Right renal pelvis (tissue), 4 donors: ENCODE data around the gene IGF1. TPM values are rescaled to one million over a fixed set of nuclear protein-coding genes. Genes with fewer than 3 reads are reported as not detected.
"Not testable (repeated sequence)": the region's sequence is repeated elsewhere in the genome, so short reads cannot be mapped to it uniquely, and the experiment has no call there.

Source experiments
- DNase-seq, 4 donors: peaks; one replicate each; pipeline ENCODE4 v3.0.0-alpha.2; 2013; ENCODE audit warnings: low read depth in 4 of 4, low spot score in 3 of 4, missing footprints in 1 of 4
- polyA plus RNA-seq, 4 donors: library from polyadenylated mRNA; unstranded; fragments of 120-200 nt; gene quantifications; one replicate each; pipeline ENCODE4 v1.2.1, GENCODE V29; 2013; ENCODE audit not compliant: insufficient read length in 4 of 4

The IGF1 gene
- polyA plus RNA-seq, 4 donors = 5.2 to 11.1 (median 6.3) TPM

DNA sequence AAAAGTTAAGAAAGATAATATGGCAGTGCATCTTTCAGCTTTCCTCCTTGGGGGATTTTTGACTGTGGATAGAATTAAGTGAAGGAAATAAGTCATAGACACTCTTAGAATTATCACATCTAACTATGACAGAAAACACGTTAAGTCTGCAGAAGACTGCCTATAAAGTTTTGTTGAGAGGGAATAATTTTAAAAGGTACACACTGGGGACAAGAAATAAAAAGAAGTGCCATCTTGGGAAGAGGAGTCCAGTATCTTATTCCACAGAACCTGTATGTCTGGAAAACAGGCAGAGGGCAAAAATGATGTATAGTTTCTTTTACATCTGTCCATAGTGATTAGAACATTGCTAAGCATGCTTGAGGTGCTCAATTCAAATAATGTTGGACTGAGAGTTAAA, 80.7 kb downstream of the IGF1 start:
- no peak for DNase-seq

DNA sequence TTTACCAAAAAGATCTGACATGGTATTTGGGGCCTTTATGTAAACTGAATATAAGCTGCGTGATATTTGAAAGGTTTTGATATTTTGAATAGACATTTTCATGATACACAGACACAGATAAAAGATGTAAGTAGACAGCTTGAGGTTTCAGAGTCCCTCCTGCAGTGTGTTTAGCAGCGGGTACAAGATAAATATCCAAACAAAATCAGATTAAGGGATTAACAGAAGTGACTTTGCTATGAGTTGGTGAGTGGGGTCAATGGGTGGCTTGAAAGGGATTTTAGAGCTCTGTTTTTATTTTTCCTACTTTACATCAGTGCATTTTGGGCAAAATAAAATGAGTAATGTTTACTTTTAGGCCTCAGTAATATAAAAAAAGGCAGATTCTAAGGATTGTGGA, 84.1 kb downstream of the IGF1 start:
- DNase-seq = no peak

DNA sequence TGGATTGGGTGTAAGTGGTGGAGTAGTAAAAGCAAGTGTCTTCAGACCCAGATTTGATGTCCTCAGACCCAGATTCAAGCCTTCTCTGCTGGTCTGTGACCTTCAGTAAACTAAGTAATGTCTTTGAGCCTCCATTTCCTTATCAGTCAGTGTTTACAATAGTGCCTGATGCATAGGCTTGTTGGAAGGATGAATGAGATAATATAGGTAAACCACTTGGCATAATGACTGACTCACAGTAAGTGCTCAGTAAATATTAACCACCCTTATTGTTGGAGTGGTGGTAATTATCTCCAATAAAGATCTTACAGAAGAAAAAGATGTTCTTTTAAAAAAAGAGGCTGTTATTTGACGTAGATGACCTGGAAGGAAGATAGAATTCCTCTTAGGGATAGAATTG, 86.2 kb downstream of the IGF1 start:
- DNase-seq = no peak

DNA sequence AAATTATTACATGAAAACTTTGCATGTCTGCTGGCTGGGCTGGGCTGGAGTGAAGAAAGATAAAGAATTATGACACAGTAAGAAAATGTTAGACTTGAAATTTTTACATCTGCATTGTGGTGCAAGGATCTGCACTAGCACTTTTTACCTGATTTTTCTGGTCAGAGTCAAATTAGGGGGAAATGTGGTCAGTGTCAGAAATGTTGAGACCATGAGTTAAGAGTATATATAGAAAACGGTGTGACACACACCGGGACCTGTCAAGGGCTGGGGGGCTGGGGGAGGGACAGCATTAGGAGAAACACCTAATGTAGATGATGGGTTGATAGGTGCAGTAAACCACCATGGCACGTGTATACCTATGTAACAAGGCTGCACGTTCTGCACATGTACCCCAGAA, 90.3 kb downstream of the IGF1 start:
- DNase-seq = no peak

DNA sequence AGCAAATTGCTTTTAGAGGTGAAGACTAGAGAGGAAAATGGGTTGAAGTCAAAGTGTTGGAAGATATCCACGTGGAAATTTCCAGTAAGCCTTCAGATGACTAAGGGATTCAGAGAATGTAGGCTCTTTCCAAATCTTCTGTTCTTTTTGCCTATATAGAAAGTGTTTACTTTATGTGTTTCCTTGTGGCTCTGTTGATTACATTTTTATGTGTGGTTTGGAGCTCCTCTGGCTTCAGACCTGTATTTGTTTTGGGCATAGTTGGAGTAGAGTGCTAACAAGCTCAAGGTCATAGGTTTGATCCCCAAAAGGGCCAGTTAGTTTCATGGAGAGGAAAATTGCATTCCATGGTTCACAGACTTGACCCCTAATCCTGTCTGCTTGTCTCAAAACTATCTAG, 91.9 kb downstream of the IGF1 start:
- DNase-seq = no peak

DNA sequence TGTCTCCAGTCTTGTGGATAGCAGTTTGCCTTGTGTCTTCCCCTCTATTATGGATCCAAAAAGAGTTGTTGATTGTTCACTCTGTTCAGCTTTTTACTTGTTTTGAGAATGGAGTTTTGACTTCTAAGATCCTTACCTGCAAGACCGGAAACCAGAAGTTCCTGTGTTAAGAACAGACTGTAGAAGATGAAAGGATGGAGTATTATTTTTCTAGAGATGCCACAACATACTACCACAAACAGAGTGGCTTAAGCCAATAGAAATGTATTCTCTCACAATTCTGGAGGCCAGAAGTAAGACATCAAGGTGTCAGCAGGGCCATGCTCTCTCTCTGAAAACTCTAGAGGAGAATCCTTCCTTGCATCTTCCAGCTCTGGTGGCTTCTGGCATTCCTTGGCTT, 95.0 kb downstream of the IGF1 start:
- no peak for DNase-seq

DNA sequence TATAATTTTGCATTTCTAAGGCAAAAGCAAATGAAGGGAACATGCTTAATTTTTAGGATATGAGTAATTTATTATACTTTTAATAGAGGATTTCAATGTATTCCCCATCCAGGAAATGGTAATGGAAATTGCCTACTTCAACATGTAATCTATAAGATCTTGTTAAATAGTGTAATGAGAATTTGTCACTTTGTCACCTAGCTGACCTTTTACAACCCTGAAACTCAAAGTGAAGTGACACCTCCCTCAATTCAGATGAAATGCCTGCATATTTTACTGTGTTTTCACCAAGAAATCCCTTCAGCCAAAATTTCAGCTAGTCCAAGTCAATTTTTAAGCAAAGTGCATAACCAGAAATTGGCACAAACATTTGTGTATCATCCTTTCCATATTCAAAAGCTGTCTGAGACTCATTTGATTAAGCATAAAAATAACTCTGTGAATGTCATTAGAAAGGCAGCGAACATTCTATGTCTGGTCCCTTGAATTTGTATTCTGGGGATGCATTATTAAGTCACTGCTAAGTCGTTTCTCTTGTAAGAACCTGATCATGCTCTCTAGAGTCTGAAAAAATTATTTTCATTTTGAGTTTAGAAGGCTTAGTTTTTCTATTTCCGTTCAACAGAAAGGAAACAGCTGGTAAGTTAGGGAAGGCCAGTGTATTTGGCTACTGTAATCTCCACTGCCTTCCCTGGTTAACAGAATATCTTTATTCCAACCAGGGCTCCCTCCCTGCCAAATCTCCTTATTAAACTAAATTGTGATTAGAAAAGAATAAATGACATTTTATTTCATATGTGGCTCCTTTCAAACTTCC, 100.8 kb downstream of the IGF1 start:
- no peak for DNase-seq

DNA sequence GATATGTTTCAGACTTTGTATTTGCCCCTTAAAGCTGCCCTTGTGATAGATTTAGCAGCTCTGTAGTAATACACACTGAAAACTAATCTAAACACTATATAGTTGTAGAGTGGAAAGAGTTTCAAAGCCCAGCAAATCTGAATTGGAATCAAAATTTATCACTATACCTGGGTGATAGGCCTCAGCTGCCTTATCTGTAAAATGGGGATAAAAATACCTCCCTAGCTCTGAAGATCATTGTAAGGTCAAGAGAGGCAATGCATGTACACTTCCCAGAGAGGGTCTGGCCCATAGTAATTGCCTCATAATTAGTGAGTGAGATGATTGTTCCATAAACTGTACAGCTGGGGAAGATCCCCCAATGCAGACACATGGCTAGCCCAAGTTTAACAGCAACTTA, 103.6 kb downstream of the IGF1 start:
- DNase-seq = no peak

DNA sequence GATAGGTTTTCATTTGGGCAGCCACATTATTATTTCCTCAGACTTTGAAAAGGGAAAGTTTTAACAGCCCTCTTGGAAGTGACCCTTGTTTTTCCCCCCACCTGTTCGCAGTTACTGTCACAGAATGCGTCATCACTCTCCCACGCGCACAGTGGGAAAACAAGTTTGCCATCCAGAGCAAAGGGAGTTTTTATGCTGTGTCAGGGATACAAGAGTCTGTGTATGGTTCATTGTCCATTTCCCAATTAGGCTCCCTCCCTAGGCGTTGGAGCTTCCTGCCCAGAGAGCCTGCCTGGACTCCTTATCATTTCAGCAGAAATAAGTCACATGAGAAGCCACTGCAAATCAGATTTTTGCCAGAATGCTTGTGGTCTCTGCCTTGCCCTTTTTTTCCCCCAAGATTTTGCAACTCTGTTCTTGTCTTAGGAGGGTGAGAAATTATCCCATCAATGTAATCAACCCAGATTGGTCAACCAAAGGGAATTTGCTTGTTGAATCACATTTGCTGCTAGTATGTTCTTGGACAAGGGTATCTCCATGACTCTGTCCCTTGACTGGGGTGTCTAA, 104.1 kb downstream of the IGF1 start:
- no peak for DNase-seq

DNA sequence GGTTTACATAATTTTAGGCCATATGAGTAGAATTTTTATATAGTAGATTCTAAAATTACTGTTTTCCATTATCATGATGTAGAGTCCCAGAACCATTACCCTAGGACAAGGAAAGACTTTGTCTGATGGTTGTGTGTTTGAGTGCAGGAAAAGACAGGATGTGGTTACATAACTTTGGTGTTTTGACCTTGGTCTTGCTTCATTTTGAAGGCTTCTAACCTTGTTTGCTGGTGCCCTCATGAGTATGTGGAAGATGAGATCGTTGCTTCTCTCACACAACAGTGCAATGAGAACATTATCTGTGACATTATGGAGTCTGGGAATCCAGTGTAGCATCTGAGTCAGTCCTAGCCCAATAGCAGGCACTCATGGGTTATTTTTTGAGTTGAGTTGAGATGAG, 106.2 kb downstream of the IGF1 start:
- DNase-seq = no peak

DNA sequence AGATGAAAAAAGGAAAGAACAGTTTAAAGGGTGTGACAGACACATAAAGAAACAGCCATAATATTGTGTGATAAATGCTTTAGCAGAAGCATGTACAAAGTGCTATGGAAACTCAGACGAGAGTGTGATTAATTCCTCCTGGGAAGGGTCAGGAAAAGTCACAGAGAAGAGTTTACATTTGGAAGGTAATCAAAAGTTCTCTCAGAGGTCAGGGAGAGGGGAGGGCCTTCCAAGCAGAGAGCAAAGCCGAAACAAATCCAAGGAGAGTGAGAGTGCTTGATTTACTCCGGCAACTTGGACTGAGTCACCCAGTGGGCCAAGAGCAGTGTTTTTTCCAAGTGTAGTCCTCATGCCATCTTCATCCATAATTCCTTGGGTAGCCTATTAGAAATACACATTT, 108.3 kb downstream of the IGF1 start:
- no peak for DNase-seq

DNA sequence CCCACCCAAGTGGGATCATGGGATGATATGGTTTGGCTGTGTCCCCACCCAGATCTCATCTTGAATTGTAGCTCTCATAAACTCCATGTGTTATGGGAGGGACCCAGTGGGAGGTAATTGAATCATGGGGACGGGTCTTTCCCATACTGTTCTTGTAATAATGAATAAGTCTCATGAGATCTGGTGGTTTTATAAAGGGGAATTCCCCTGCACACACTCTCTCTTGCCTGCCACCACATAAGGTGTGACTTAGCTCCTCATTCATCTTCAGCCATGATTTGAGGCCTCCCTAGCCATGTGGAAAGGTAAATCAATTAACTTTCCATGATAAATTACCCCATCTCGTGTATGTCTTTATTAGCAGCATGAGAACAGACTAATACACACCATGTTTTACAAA, 109.2 kb downstream of the IGF1 start:
- DNase-seq = no peak

DNA sequence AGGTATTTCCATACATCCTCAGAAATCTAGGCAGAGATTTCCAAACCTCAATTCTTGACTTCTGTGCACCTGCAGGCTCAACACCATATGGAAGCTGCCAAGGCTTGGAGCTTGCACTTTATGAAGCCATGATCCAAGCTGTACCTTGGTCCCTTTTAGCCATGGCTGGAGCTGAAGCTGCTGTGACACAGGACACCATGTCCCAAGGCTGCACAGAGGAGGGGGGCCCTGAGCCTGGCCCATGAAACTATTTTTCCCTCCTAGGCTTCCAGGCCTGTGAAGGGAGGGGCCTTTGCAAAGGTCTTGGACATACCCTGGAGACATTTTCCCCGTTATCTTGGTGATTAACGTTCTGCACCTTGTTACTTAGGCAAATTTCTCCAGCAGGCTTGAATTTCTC, 110.5 kb downstream of the IGF1 start:
- no peak for DNase-seq

DNA sequence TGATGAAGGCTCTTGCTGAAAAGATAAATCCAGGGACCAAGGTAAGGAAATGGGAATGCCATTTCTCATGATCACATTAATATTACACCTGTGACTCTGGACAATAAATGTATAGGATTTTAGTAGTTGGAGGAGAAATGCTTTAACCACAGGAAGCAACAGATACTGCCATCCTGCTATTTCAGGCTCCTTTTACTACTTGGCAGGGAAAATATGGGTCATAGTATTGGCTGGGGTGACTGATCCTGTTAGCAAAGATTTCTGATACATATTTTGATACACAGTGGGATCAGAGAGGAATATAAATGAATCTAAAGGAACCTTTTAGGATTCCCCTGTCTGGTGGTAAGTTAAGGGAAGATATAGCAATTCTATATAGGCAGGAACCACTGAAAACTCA, 115.0 kb downstream of the IGF1 start:
- DNase-seq = no peak

DNA sequence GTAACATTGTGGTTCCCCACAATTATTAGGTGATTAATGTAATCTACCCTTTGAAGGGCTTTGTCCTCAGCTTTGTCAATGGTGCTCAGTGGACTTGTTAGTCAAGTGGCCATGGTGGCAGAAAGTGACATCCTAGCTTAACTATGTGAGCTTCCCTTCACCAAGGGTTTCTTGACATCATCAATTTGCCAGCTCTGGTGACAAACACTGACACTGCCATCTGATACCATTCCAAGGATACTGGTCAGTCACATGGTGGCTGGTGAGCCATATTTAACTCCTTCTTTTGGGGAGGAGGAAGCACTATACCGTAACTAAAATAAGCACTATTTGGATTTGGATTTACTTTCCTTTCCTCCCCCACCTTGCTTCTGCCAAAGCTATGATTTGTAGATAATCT, 115.7 kb downstream of the IGF1 start:
- no peak for DNase-seq

DNA sequence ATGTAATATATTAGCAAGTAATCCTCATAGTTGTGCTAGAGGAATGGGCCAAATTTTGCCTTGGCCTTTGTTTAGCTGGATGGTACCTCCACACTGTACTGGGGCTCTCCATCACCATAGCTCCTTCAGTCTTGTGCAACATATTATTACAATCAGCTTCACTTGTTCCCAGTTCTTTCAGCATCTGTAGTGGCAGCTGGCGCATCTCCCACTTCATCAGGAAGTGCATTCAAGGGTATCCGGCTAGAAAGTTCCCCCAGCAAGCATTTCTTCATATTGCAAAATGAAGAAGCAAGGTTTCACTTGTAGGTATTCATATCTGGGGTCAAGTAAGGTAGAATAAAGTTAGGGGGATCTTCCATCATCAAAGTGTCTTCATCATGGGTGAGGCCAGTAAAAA, 123.7 kb downstream of the IGF1 start:
- no peak for DNase-seq

DNA sequence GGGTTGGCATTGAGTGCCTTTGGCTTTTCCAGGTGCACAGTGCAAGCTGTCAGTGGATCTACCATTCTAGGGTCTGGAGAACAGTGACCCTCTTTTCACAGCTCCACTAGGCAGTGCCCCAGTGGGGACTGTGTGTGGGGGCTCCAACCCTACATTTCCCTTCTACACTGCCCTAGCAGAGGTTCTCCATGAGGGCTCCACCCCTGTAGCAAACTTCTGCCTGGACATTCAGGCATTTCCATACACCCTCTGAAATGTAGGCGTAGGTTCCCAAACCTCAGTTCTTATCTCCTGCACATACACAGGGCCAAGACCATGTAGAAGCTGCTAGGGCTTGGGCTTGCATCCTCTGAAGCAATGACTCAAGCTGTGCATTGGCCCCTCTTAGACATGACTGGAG, 126.1 kb downstream of the IGF1 start:
- not testable (repeated sequence) for DNase-seq

DNA sequence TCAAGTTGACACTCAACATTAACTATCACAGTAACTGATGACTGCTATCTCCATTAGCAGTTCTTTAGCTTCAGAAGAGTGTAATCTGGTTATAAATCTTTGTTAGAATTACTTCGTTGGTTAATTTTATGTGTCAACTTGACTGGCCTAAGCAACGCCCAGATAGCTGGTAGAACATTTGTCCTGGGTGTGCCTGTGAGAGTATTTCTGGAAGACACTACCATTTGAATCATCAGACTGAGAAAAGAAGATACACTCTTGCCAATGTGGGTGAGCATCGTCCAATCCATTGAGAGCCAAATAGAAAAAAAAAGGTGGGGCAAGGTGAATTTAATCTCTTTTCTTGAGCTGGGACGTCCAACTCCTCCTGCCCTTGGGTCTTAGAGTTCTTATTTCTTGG, 129.0 kb downstream of the IGF1 start:
- no peak for DNase-seq

DNA sequence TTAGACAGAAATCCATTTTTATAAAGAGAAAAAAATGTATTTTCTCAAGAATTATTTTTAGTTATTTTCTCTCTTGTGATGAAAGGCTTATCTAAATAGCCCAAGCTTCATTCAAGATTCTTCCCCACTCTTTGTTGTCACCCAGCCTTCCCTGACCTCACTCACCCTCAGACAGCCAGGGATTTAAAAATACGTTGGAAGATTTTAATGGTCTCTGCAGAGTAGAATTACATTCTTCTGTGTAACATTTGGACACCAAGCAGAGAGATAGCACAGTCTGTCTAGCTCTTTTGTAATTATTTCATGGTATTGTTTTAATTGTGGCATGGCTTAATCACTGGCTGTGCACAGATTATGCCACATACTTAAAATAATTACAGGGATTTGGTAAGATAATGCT, 130.3 kb downstream of the IGF1 start:
- DNase-seq = no peak

DNA sequence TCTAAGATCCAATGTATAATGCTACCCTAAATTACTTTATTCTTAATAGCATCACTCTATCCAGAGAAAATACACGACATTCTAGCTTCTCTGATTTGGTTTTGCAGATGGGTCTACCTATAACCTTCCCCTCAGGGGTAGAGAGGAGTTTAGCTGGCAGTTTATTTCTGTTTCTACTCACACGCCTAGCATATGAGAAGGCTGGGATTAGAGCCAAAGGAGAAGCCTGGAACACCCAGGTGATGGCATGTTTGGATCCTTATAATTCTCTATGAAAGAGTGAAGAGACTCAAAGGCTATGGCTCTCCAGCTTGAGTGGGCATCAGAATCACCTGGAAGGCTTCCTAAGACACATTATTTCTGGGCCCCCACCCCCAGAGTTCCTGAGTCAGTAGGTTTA, 131.3 kb downstream of the IGF1 start:
- no peak for DNase-seq

DNA sequence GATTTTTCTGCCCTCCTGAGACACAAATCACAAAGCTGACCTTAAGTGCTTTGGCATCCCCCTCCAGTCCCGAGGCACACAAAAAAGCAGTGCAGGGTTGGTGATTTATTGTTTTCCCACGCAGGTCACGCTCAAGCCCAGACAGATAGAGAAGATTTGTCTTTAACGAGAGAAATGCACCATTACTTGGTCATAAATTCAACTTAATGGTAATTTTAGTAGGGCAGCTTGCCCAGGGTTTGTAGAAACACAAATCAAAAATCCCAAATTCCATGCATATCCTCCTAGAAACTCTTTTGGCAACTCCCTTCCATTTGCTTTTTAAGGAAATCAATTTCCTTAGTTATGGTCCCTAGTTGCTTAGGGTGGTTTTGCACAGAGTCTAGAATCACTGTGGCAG, 132.6 kb downstream of the IGF1 start:
- DNase-seq = no peak
